ENCODE results near the gene TXNL4A. TPM values are rescaled to one million over a fixed set of nuclear protein-coding genes. Genes with fewer than 3 reads are reported as not detected.

Gene TXNL4A
- total RNA-seq, 1 experiment from 2014 or later, result 178 TPM

GRCh38 chr18:79934311-79935097 lies 53.9 kb downstream of the TXNL4A start:
- peaks cover 97% of the 10 kb centered on the region for H3K79me2 ChIP-seq (ENCODE audit: insufficient read depth, low read length)
- H3K27ac ChIP-seq (ENCODE audit: low read depth, low read length), result no peak overlapping the region
- peaks cover 5 to 45% of the 10 kb centered on the region in 2 experiments for H3K36me3 ChIP-seq (ENCODE audit: control insufficient read depth in 1 of 2, insufficient read depth in 2 of 2, low read length in 2 of 2)
- POLR2A ChIA-PET, result no interaction called here
- peaks cover 23 to 34% of the 10 kb centered on the region in 2 experiments; a peak in 3 of 4 replicates for H3K9me3 ChIP-seq (ENCODE audit: control insufficient read depth in 1 of 2, insufficient read depth in 1 of 2, low read depth in 1 of 2, low read length in 2 of 2)
- H3K9me2 ChIP-seq (ENCODE audit: insufficient read depth), result no peaks in the 10 kb centered on the region
- H3K27me3 ChIP-seq (ENCODE audit: insufficient read depth, low read length), result no peaks in the 10 kb centered on the region
- no peak overlapping the region for H2AFZ ChIP-seq (ENCODE audit: low read depth, low read length, poor library complexity, severe bottlenecking)
- H4K20me1 ChIP-seq (ENCODE audit: insufficient read depth), result no peaks in the 10 kb centered on the region
- H3K9ac ChIP-seq (ENCODE audit: low read length), result no peak overlapping the region
- H3K4me2 ChIP-seq (ENCODE audit: low read length), result no peak overlapping the region
- CTCF ChIA-PET, result no interaction called here
- RAD21 ChIA-PET (ENCODE audit: low non-redundant PET in 1 of 2, low total read pairs in 2 of 2, uncharacterized antibody in 2 of 2, unreplicated experiment in 2 of 2), result no interaction called here
- intact Hi-C loops (cut with micrococcal nuclease), result no loop called here
- no peak overlapping the region for H3K4me3 ChIP-seq (replicated peaks in 1 of 2; ENCODE audit: low read depth in 1 of 2, low read length in 2 of 2)
- BruUV-seq (replicated peaks), result no TSS peak
- H3K4me1 ChIP-seq (ENCODE audit: control insufficient read depth in 1 of 2, insufficient read depth in 2 of 2, low read length in 2 of 2), result no peaks in the 10 kb centered on the region
- no peak for TF ChIP-seq EGR1 (IDR thresholded peaks at IDR 0.05; ENCODE audit: low read depth)
- TF ChIP-seq REST (IDR thresholded peaks at IDR 0.05; ENCODE audit: low read depth), result no peak
- no peak for TF ChIP-seq ATF3 (IDR thresholded peaks at IDR 0.05)
- TF ChIP-seq TCF7L2 (IDR thresholded peaks at IDR 0.05; ENCODE audit: borderline replicate concordance, extremely low read depth, insufficient read depth, insufficient read length), result no peak
- TF ChIP-seq SRF (IDR thresholded peaks at IDR 0.05; ENCODE audit: low read depth), result no peak
- no peak for TF ChIP-seq ZFX (IDR thresholded peaks at IDR 0.05)
- no peak for TF ChIP-seq ZBTB33 (IDR thresholded peaks at IDR 0.05; ENCODE audit: extremely low read depth, insufficient replicate concordance, low read length)
- TF ChIP-seq EZH2phosphoT487 (IDR thresholded peaks at IDR 0.05; ENCODE audit: borderline replicate concordance), result no peak
- TF ChIP-seq POLR2AphosphoS5 (IDR thresholded peaks at IDR 0.05; ENCODE audit: low read depth, low read length), result no peak
- no peak for TF ChIP-seq ELF1 (IDR thresholded peaks at IDR 0.05; ENCODE audit: borderline replicate concordance, low read depth)
- TF ChIP-seq FOSL1 (IDR thresholded peaks at IDR 0.05; ENCODE audit: low read depth), result no peak
- TF ChIP-seq CEBPB (IDR thresholded peaks at IDR 0.05; ENCODE audit: low read depth), result no peak
- no peak for TF ChIP-seq CTCF (IDR thresholded peaks at IDR 0.05 in 2 of 3, conservative IDR thresholded peaks at IDR 0.05 in 1 of 3; ENCODE audit: borderline replicate concordance in 1 of 3, insufficient read depth in 1 of 3, low read depth in 2 of 3, low read length in 2 of 3)
- no peak for TF ChIP-seq YY1 (IDR thresholded peaks at IDR 0.05; ENCODE audit: extremely low read depth, insufficient replicate concordance, low read depth, low read length)
- TF ChIP-seq JUND (IDR thresholded peaks at IDR 0.05), result no peak
- TF ChIP-seq MAX (IDR thresholded peaks at IDR 0.05), result no peak
- TF ChIP-seq RAD21 (IDR thresholded peaks at IDR 0.05; ENCODE audit: low read depth), result no peak
- TF ChIP-seq CBX3 (IDR thresholded peaks at IDR 0.05; ENCODE audit: low read depth), result no peak
- DNase-seq (ENCODE audit: low read depth, low spot score) (no peak), ATAC-seq (no peak; the same call in 1 of the 2 replicates)
